ENCODE data around the gene GNB1L.

DNA sequence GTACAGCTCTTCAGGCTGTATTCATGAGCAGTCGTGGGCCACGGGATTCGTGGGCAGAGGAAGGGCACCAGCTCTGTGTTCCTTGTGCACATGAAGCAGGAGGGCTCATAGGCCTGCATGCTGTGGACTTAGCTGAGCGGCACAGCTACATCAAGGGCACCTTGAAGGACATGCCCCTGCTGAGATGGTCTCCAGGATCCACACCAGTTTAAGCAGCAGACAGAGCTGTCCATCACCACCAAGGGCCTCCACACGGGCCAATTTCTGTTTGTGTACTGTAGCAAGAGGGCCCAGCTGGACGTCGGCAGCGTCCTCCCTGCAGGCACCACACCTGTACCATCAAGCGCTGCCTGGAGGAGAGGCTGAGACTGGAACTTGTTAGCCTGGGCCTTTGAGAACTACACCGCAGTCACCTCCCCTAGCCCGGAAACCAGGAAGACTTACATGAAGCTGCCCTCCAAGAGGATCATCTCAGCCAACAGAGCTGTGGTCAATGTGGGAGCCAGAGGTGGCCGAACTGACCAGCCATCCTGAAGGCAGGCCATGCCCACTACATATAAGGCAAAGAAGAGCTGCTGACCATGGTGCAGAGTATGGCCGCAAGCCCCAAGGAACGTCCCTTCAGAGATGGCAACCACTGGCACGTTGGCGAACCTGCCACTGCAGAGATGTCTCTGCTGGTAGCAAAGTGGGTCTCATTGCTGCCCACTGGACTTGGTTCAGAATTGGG, 32.7 kb upstream of the GNB1L start:
- TF ChIP-seq POLR2AphosphoS5 (IDR thresholded peaks at IDR 0.05) (no peak), CTCF (IDR thresholded peaks at IDR 0.05) (no peak), POLR2A (IDR thresholded peaks at IDR 0.05) (no peak)

All from prostate gland (tissue), 2 donors.